ENCODE measurements around the gene URB1.

- TF ChIP-seq POLR2A (IDR thresholded peaks at IDR 0.05; ENCODE audit: low read length): no peak
- TF ChIP-seq GATA1 (IDR thresholded peaks at IDR 0.05; ENCODE audit: low read depth, low read length): no peak
Measured at GRCh38 chr21:32278103-32278502, 114.7 kb downstream of the URB1 start.

Data from erythroblast (primary cell).